Hematopoietic multipotent progenitor cell treated with erythropoietin and hydrocortisone succinate and interleukin-3 and kit ligand, for 15 days (in vitro differentiated cells): ENCODE measurements around the gene ZFHX3.

ENCODE experiments used
- DNase-seq: peaks from one replicate; pipeline ENCODE4 v3.0.0-alpha.2; 2015; ENCODE audit warnings: low spot score

Gene ZFHX3

DNA sequence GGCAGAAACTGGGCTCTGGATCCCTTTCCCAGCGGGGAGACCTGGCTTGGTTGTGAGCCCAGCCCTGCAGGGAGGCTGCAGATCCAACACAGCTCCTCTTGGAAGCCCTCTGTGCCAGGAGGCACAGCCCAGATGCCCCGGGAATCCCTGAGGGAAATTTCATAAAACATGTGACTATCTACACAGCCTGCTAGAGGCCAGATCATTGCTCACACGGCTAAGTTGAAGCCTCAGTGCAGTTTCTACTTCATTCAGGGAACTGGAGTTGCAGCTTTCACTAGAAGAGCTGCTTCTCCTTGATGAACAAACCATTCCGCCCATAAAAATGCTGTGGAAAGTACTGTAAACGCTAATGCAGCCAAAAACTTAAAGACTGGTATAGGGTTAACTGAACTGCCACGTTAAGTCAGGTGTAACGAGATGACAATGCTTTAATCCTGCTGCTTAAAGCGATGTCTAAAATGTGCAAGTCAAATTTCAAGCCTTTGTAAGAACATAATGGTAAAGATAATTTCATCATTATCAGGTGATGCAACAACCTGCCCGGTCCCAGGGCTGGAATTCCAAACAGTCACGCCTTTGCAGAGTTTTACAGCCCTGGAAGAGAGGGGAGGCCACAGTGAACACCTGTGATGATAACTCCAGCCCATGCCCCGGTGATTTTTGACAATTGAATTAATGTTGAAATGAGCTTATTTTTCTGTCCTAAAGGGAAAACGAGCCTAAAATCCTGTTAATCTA, 172.5 kb downstream of the ZFHX3 start:
- no peak for DNase-seq

DNA sequence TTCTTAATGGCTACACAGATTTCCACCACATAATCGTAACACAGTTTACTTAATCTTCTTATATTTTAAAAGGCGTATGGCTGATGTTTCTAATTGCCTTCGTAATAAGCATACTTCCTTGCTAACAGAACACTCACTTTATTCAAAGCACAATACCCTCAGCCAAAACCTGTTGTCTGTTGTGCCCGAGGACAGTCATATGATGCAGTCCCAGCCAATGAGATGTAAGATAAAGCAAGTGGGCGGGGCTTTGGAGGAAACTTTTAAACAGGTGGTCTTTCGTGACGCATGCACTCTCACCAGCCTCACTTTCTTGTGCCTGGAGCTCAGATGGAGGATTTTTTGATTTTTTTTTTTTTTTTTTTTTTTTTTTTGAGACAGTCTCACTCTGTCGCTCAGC, 174.1 kb downstream of the ZFHX3 start:
- no peak for DNase-seq

DNA sequence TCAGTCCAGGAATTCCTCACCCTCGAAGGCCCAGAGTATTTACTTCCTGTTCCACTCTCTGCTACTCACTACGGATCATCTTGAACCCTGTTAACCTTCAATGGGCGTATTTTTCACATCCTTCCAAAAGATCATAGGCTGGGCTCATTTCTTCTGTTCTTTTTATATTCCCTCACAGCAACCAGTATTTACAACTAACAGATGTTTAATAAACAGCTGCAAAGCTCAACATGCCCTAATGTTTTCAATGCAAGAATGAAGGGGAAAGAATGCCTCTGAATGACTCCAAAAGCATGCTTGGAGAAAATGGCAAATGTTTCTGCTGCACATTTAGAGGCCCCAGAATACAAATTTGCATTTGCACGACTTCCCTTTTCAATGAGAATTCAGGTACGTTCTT, 174.9 kb downstream of the ZFHX3 start:
- no peak for DNase-seq

DNA sequence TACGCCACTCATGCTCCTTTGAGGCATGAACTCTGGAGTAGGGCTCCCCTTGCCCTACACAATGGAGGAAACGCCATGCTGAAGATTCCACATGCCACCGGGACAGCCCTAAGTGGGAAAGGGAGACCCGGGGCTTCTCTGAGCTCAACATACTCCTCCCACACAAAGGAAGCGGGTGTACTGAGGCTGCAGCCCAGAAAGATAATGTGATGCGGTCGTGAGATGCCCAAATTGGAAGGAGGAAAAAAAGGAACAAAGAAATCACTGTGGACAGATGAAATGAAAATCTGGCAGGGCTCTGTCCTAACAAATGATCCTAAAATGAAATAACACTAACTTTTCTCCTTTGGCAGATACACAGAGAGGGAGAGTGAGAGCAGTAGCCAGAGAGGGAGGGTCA, 182.1 kb downstream of the ZFHX3 start:
- no peak for DNase-seq

DNA sequence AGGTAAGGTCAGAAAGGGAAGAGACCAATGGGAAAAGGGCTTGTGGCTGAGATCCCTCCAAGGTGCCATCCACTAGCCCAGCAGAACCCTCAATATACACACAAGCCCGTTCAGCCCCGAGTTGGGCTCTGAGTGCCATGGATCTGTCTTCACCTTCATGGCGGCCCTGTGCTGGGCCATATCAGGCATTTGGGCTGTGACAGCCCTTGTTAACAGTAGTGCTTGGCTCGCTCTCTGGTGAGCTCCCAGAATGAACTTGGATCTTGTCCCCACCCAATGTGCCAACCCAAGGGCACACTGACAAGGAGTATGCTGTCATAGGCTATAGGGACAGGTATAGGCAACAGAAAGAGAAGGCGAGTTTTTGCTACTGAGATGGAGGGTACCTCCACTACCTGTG, 182.7 kb downstream of the ZFHX3 start:
- DNase-seq = no peak

DNA sequence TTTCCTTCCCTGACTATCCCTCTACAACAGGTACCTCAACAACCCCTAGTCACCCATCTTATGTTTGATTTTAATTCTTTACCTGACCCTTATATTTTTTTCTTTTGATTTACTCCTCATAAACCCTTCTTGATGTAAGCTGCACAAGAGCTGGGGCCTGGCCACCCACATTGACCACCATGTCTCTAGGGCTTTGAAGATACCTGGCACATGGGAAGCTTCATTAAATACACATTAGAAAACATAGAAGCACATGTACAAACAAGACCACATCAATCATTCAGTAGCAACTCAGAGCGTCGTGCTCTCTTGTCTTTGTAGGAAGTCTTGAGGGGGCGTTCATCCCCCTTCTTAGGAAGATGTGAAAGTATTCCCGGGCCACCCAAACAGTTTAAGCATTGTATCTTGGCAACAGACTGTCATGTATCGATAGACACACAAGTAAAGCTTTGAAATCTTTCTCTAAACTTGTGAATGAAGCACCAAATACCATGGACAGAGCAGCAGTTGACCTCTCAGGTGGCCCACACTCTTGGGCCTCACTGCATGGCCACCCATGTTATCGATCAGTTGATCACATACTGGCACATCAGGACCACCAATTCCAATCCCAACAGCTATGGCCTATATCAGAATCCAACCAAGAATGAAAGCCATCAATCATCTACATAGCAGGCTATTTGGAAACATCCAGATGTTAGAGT, 183.6 kb downstream of the ZFHX3 start:
- no peak for DNase-seq

DNA sequence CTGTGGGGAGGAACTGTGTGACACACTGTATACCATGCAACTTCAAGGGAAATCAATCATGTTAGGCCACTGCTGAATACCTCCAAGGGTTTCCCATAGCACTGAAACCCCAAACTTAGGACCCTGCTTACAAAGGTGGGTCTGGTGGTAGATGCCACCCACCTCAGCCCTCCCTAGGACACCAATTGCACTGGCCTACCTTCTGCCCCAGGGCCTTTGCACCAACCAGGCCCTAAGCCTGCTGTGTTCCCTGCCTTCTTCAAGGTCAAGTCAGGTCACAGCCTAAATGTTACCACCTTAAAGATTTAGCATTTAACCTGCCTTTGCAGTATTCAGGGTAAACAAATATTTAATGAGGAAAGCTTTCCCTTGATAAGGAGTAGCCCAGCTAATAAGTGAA, 185.8 kb downstream of the ZFHX3 start:
- DNase-seq = no peak

DNA sequence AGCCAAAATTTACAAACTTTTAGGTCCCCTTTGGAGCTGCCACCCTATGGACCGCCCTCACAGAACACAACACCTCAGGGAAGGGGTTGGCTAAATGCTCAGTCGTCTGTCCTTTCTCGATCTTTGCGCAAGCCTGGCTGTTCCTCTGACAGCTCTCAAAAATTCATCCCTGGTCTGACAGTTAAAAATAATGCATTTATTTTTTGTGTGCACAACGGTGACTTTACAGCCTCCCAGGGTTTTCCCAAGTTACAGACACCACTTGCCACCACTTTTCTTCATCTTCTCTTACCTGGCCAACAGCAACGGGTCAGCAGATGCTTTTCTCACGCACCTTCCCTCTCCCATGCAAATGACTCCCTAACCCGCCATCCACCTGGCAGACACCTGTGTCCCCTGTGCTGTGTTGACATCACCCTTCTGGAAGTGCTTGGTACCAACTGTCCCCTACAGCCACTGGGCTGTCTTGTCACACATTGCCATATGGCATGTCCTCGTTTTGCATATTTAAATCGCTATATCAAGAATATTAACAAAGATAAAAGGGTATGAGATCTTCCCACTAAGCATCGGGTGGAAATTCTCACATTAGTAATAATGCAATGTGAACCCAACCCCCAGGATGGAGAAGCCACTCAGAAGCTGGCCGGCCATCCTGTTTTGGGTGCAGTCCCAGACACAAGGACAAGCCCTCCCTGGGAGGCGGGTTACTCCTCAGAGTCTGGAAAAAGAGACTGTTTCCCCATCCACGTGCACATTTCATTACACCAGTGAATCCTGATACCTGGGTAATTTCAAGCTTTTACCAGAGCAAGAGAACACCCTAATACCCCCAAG, 187.0 kb downstream of the ZFHX3 start:
- no peak for DNase-seq

DNA sequence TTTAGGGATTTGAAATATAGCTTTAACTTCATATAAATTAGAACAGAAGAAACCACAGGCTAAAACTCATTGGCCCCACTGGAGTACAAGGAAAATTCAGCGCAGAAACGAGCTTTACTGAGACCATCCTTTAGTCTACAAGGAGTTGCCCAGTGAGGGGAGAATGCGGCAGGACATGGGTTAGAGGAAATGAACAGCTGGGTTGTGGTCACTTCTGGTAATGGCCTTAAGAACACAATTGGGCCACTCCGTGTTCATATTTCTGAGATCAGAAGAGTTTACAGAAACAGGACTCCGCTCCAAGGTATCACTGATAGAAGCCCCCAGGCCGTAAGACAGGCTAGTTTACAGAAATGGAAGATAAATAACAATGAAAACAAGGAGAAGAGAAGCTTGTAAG, 188.3 kb downstream of the ZFHX3 start:
- no peak for DNase-seq

DNA sequence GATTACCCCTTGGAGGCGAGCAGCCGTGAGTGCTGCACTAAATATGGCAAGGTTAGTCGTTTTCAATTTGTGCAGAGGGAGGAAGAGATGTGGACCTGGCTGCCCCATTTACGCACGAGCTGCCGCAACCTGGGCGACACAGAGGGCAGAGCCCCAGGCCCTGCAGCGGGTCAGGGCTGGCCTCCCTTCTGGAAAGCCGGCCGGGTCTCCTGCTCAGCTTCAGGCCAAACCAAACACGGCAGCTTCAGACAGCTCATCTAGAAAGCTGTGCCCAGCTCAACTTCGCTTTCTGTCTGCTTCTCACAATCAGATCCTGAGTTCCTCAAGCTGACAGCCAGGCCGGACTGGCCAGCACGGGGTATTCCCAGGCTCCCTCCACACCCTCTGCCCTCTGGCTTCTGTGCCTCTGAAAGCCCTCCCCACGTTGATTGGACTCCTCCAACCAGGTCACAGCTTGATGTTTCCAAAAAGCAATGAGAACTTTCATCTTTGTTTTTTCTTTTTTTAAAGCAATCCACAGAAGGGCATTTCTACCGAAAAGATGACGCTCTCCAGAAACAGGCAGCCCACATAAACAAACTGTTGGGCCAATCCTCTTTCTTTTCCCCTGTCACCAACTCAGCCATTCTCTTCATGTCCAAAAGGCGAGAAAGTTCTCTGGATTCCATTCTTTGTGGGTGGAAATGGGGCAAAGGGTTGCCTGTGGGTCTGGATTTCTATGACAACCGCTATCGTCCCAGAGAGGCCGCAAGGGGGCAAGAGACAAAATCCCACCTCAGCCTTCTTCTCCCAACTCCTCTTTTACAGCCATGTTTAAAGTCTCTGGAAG, 189.0 kb downstream of the ZFHX3 start:
- no peak for DNase-seq

DNA sequence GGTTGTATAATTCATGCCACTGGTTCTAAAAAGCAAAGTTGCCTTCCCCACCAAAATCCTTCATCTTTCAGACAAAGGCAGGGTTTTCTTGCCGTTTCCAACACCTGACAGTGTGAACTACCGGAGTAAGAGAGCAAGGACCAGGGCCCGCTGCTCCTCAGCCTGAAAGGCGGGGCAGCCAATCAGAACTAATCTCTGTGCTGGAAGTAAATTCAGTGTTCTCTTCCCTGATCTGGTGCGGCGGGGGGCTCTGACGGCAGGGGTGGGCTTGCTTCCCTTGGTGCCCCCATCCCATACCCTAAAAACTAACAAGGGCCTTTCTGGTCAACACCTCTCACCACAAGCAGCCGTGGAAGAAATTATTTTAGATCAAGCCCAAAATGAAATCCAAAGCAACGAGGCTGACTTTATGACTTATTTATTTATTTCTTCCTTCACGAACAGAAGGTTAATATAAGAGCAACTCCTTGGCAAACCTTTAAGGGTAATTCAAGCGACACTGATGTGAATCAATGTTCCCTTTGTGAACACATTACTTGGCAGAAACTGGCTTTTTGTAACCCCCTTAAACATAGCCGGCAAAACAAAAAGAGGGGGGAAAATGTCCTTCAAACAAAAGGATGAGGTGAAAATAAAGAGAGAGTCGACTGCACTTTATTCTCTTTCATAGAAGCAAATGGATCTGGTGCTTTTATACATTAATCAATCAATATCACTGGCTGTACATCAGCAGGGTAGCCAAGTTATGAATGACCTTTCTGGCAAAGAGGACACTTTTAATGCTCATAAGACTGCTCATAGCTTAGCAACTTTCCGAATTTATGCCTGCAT, 189.9 kb downstream of the ZFHX3 start:
- no peak for DNase-seq

DNA sequence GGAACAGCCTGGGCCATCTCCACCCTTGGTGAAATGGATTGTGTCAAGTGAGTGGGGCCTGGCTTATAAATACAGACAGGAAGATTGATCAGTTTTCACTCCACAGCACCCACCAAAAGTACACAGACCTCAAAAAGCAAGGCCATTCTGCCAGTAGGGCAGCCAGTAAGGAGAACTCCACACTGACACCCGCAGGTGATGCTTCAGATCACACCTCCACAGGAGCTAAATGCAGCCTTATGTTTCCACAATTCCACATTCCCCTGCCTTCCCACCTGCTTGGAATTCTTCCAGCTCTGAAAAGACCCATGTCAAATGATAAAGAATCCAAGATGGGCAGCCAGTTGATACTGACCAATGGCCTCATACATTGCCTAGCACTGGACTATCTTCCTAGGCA, 191.1 kb downstream of the ZFHX3 start:
- no peak for DNase-seq

DNA sequence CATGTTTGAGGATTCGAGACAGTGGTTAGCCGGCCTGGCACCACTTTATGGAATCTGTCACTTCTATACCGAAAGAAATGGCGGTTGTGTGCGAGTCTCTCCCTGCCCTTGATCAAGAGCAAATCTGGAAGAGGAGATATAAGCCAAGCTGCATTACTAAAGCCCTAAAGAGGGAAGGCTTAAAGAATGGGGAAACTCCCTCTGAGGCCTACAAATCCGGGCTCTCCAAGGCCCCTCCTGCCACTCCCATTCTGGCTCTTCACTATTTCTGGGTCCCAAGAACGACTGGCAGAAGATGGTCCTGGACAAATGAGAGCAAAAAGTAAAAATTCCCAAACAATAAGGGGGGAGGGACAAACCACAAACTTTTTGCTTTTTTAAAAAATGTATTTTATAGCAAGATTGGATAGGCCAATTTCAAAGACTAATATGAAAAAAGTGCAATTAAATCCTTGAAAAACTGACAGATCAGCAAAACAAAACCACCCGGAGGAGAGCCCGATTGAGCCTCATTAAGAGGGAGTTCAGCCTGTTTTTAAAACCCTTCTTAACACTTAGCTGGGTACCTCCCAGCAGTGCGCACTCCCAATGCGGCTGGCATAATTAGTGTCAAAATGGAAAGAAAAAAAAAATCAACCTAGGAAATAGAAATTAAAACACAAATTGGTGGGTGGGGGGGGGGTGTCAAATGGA, 193.5 kb downstream of the ZFHX3 start:
- no peak for DNase-seq

DNA sequence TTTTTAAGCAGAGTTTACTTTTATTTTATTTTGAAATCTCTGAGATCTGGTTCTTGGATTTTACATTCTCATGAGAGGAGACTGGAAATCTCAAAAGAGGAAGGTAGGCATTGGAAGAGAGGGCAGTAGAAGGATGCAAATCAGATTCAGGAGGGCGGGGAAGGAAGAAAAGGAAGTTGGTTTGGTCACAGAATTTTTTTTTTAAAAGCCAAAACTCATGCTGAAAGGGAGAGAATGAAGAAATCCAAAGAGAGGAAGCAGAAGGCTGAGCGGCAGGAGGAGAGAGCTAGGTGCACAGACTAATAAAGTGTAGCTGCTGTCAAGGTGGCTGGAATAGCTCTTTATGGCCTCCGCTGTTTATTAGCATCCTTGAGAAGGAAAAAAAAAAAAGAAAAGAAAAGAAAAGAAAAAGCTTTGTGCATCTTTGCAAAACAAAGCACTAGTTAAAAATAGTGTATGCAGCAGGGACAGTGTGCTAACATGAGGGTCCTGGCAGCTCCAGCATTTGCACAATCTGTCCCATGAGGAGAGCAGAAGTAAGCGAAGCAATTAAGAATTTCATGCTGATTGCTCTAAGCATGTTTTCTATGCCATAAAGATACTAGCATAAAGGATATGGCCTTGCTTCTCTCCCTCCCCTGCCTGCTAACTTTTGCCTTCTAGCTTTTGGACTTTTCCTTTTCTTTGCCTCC, 194.2 kb downstream of the ZFHX3 start:
- DNase-seq = no peak

DNA sequence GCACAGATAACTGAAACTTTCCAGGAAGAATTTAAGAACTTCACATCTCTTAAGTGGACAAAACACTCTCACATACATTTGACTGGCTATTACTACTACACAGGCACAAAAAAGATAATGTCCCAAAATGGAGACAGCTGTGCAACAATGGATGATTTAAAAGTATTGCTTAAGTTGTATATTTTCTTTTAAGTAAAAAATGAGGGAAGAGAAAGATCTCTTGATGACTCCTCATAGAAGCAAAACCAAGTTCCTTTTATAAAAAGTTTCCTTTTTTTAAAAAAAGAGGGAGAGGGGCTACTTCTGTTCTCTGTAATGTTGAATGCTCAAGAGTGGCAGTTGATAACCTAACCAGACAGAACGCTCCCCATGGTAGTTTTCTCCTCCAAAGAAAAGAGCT, 195.5 kb downstream of the ZFHX3 start:
- no peak for DNase-seq

DNA sequence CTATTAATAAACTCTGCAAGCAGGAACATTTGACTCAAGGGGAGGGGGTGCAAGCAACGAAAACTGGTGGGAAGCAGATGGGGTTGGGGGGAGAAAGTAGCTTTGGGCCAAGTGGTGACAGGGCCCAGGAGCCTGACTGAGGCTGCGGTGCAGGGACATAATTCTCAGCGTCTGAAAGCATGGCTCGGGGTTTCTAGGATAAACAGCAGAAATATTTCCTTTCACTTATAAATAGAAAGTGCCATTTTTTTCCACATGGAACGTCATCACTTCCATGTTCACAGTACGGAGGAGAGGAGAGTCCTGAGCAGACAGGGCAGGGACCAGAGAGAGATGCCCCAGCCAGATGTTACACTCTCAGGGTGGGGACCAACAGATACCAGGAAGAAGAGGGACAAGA, 197.1 kb downstream of the ZFHX3 start:
- DNase-seq = no peak

DNA sequence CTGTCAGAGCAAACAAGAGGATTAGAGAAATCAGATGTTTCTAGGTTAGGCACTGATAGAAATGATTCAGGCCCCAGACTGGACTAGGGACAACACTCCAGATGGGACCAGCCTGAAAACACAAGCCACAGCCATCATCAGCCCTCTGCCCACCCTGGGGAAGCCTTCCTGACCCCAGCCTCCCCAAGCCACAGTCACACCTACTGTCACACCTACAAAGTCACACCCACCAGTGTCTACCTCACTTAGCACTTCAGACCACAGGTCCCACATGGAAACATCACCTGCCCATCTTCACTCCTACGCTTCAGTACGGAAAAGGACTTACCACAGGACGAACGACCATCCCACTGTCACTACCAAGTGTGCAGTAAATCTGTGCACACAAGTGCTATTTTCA, 197.9 kb downstream of the ZFHX3 start:
- no peak for DNase-seq

DNA sequence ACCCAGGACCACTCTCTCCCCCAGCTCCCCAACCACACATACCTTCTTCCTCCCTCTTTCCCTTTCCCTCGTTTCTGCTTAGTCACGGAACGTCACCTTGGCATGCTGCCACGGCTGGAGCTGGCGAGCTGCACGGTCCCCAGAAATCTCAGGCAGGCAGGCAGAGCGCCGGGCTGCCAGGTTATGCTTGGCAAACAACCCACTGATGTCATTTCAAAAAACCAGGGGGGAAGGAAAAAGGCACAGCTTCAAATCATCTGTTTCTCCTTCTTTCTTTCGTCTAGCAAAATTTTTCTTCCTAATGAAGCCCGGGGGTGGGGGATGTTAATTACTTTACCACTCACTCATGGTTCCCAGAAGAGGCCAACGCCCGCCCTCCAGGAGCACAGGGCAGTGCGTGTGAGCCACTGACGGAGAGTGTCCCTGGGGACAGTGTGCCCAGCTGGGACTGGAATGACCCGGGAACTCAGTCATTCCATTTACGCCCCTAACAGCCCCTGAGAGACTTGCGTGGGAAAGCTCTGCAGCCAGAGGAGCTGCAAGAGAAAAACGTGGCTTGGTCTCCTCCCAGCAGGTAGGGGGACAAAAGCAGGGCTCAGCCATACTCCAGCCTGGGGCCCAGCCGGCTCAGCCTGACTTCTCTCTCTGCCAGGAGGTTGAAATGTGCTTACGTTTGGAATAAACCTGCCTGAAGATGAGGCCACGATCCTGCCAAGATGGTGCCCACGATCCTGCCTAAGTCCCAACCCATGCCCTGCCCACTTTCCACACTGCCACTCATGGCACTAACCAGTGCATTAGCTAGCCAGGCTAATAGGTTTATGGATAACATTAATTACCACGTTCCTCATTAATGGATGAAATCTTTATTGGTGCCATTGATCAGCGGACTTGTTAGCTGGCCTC, 198.9 kb downstream of the ZFHX3 start:
- DNase-seq = peak; percentile 56

DNA sequence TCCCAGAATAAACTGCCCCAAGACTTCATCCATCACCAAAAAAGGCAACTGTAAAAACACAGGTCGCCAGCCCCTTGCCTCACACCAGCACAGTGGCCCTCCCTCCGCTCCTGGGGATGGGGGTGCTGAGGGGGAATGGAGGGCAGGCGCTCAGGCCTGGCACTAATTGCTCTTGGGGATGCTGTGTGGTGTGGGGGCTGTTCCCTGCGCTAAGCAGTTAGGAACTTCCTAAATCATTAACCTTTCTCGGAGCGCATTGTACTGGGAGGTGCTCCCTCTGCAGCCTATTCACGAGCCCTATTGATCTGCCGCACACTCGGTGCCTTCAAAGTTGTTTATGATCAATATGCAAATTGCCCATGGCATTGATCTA, 199.9 kb downstream of the ZFHX3 start:
- no peak for DNase-seq
